ENCODE data around the gene ANKRD13B.

GRCh38 chr17:29603109-29603674 is 10.3 kb downstream of the ANKRD13B start:
- no peak for TF ChIP-seq POLR2A (IDR thresholded peaks at IDR 0.05)
- TF ChIP-seq CTCF (IDR thresholded peaks at IDR 0.05), result no peak
